SK-N-MC (cell line): ENCODE data around the gene FOXO6.

Source experiments
- EZH2 ChIP-seq: fragments of 200-600 bp; sonication (generic); IDR thresholded peaks from one replicate; pipeline ENCODE4 v1.6.1; 2017; ENCODE audit warnings: antibody characterized with exemption
- FOXP2 ChIP-seq: optimal IDR thresholded peaks from 2 replicates; pipeline ENCODE3; 2011; ENCODE audit warnings: mild to moderate bottlenecking, moderate library complexity; ENCODE audit not compliant: insufficient read depth; ENCODE audit errors: extremely low read length, control extremely low read depth
- POLR2AphosphoS5 ChIP-seq: IDR thresholded peaks from 2 replicates; pipeline ENCODE4 v1.6.1; 2012; ENCODE audit warnings: mild to moderate bottlenecking, low read depth, low read length, borderline replicate concordance

DNA sequence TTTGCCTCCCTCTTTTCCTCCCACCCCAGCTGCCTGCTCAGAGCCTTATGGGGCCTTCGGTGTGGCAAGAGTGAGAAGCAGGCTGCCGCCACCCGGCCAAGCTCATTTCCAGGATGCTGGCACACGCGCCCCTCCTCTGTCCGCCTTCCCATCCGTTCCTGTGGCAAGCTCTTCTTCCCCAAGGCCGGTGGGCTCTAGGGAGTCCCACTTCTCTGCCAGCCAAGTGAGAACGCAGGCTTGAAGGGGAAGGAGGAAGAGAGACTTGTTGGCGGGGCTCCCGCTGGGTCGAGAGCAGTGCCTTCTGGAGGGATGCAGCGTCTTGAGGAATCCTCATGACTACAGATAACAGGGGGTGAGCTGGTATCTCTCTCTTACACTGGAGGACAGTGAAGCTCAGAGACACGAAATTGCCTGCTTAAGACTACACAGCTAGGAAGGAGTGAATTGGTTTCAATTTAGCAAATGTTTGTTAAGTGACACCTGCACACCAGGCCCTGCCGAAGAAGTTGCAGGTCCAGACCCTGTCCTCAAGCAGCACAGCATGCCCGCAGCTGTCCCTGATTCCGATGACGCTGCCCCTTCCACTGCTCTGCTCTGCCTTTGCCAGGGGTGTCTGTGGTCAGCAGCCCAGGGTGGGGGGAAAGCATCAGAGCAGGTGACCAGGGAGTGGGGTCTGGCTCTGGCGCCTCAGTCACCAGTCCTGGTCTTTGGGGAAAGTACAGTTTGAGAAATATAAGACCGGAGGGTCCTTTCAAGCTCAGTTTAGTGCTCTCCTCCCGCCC is 40.1 kb upstream of the FOXO6 start:
- TF ChIP-seq EZH2: no peak
- no peak for TF ChIP-seq FOXP2
- no peak for TF ChIP-seq POLR2AphosphoS5
